Measurements from ENCODE around the gene P2RY2.
"Not testable (repeated sequence)": the region's sequence is repeated elsewhere in the genome, so short reads cannot be mapped to it uniquely, and the experiment has no call there.

P2RY2 gene

GRCh38 chr11:73267122-73267846 lies 49.2 kb downstream of the P2RY2 start:
- DNase-seq (ENCODE audit: low spot score): no peak

GRCh38 chr11:73267906-73268540 lies 49.9 kb downstream of the P2RY2 start:
- DNase-seq (ENCODE audit: low spot score): no peak

- no peak for DNase-seq (ENCODE audit: low spot score)
These were observed 50.7 kb downstream of the P2RY2 start for GRCh38 chr11:73268671-73269271.

GRCh38 chr11:73269459-73270015 lies 51.5 kb downstream of the P2RY2 start:
- DNase-seq (ENCODE audit: low spot score): no peak

- DNase-seq (ENCODE audit: low spot score): no peak
These were observed 52.2 kb downstream of the P2RY2 start for GRCh38 chr11:73270016-73270854.

GRCh38 chr11:73270855-73271477 lies 52.9 kb downstream of the P2RY2 start:
- no peak for DNase-seq (ENCODE audit: low spot score)

- DNase-seq (ENCODE audit: low spot score): not testable (repeated sequence)
These were observed 53.4 kb downstream of the P2RY2 start for GRCh38 chr11:73271478-73271865.

GRCh38 chr11:73271936-73272679 lies 54.0 kb downstream of the P2RY2 start, which contains the start of gene P2RY6:
TSS of gene P2RY6 (plus strand) at chr11:73272338. CDS start at chr11:73296519, 24,181 bp downstream.
- no peak for DNase-seq (ENCODE audit: low spot score)

- no peak for DNase-seq (ENCODE audit: low spot score)
These were observed 54.6 kb downstream of the P2RY2 start for GRCh38 chr11:73272680-73273038.

- no peak for DNase-seq (ENCODE audit: low spot score)
These were observed 55.3 kb downstream of the P2RY2 start for GRCh38 chr11:73273222-73273895.

- not testable (repeated sequence) for DNase-seq (ENCODE audit: low spot score)
These were observed 56.1 kb downstream of the P2RY2 start for GRCh38 chr11:73274191-73274590.

- no peak for DNase-seq (ENCODE audit: low spot score)
These were observed 56.8 kb downstream of the P2RY2 start for GRCh38 chr11:73274722-73275380.

- DNase-seq (ENCODE audit: low spot score): no peak
These were observed 57.3 kb downstream of the P2RY2 start for GRCh38 chr11:73275381-73275750.

- no peak for DNase-seq (ENCODE audit: low spot score)
These were observed 59.4 kb downstream of the P2RY2 start for GRCh38 chr11:73277467-73277866.

GRCh38 chr11:73280626-73281025 lies 62.5 kb downstream of the P2RY2 start:
- DNase-seq (ENCODE audit: low spot score): no peak

- DNase-seq (ENCODE audit: low spot score): no peak
These were observed 63.2 kb downstream of the P2RY2 start for GRCh38 chr11:73281201-73281741.

- DNase-seq (ENCODE audit: low spot score): no peak
These were observed 63.9 kb downstream of the P2RY2 start for GRCh38 chr11:73281796-73282660.

- no peak for DNase-seq (ENCODE audit: low spot score)
These were observed 65.4 kb downstream of the P2RY2 start for GRCh38 chr11:73283276-73284000.
